ENCODE results near the gene NAALADL2. TPM values are rescaled to one million over a fixed set of nuclear protein-coding genes. Genes with fewer than 3 reads are reported as not detected.
"Not testable (repeated sequence)": the region's sequence is repeated elsewhere in the genome, so short reads cannot be mapped to it uniquely, and the experiment has no call there.

NAALADL2 gene
- polyA plus RNA-seq, 12 donors: 3.4 to 18.8 (median 9.5) TPM; not detected in 1

- no peak for DNase-seq
Observed at GRCh38 chr3:175070946-175071345, 211.8 kb downstream of the NAALADL2 start.

GRCh38 chr3:175073219-175073905 lies 214.2 kb downstream of the NAALADL2 start:
- DNase-seq: no peak

- DNase-seq: no peak
Observed at GRCh38 chr3:175075269-175075668, 216.1 kb downstream of the NAALADL2 start.

GRCh38 chr3:175077216-175077615 lies 218.1 kb downstream of the NAALADL2 start:
- peak; percentile 15 for DNase-seq

- no peak for DNase-seq
Observed at GRCh38 chr3:175082631-175083030, 223.5 kb downstream of the NAALADL2 start.

- not testable (repeated sequence) for DNase-seq
Observed at GRCh38 chr3:175087128-175087527, 228.0 kb downstream of the NAALADL2 start.

GRCh38 chr3:175088766-175089380 lies 229.7 kb downstream of the NAALADL2 start:
- no peak for DNase-seq

- DNase-seq: no peak
Observed at GRCh38 chr3:175091426-175092114, 232.4 kb downstream of the NAALADL2 start.

- no peak for DNase-seq
Observed at GRCh38 chr3:175093748-175094147, 234.6 kb downstream of the NAALADL2 start.

- no peak for DNase-seq
Observed at GRCh38 chr3:175094344-175094743, 235.2 kb downstream of the NAALADL2 start.

GRCh38 chr3:175098644-175099043 lies 239.5 kb downstream of the NAALADL2 start:
- DNase-seq: no peak

- no peak for DNase-seq
Observed at GRCh38 chr3:175102161-175102560, 243.0 kb downstream of the NAALADL2 start.

- DNase-seq: no peak
Observed at GRCh38 chr3:175103298-175103697, 244.2 kb downstream of the NAALADL2 start.

- no peak for DNase-seq
Observed at GRCh38 chr3:175105066-175105465, 245.9 kb downstream of the NAALADL2 start.

GRCh38 chr3:175107231-175107630 lies 248.1 kb downstream of the NAALADL2 start:
- DNase-seq: no peak

- DNase-seq: no peak
Observed at GRCh38 chr3:175107995-175108394, 248.9 kb downstream of the NAALADL2 start.

GRCh38 chr3:175108613-175109151 lies 249.5 kb downstream of the NAALADL2 start:
- DNase-seq: no peak

GRCh38 chr3:175111036-175111435 lies 251.9 kb downstream of the NAALADL2 start:
- peak; percentile 5 for DNase-seq

GRCh38 chr3:175118382-175118941 lies 259.3 kb downstream of the NAALADL2 start:
- DNase-seq: no peak

- no peak for DNase-seq
Observed at GRCh38 chr3:175121225-175121624, 262.1 kb downstream of the NAALADL2 start.

GRCh38 chr3:175127075-175127662 lies 268.0 kb downstream of the NAALADL2 start:
- DNase-seq: no peak

- no peak for DNase-seq
Observed at GRCh38 chr3:175129126-175129525, 270.0 kb downstream of the NAALADL2 start.

All from muscle of arm (tissue), 12 donors.